ENCODE results near the gene IQSEC1. TPM values are rescaled to one million over a fixed set of nuclear protein-coding genes. Genes with fewer than 3 reads are reported as not detected.

IQSEC1 gene
- total and polyA plus RNA-seq, 2 experiments from 2014 or later = 21.2 to 24.7 TPM

- H3K27ac ChIP-seq = no peak overlapping the region
- DNase-seq (ENCODE audit: low spot score) = no peak
- H2AFZ ChIP-seq = no peak overlapping the region
- no peaks in the 10 kb centered on the region for H3K9me3 ChIP-seq (ENCODE audit: low read depth)
- H3K4me1 ChIP-seq (ENCODE audit: insufficient read depth) = peaks cover 7% of the 10 kb centered on the region
- no peaks in the 10 kb centered on the region for H3K36me3 ChIP-seq (replicated peaks; ENCODE audit: insufficient read depth, low read depth)
- H3K27me3 ChIP-seq = no peaks in the 10 kb centered on the region
- no peaks in the 10 kb centered on the region for H3K79me2 ChIP-seq
- no peak overlapping the region for H3K4me2 ChIP-seq
- no peaks in the 10 kb centered on the region for H4K20me1 ChIP-seq (ENCODE audit: insufficient read depth, poor library complexity, severe bottlenecking)
- H3K9me2 ChIP-seq (replicated peaks; ENCODE audit: insufficient read depth) = no peaks in the 10 kb centered on the region
- no peak overlapping the region for H3K4me3 ChIP-seq
- TF ChIP-seq CTCF (IDR thresholded peaks at IDR 0.05; ENCODE audit: poor library complexity) = no peak
- no peak for TF ChIP-seq EZH2phosphoT487 (IDR thresholded peaks at IDR 0.05; ENCODE audit: low read depth, severe bottlenecking, unreplicated experiment)
- no peak for TF ChIP-seq EZH2 (IDR thresholded peaks at IDR 0.05; ENCODE audit: borderline replicate concordance)
- 91% methylated on average over 6 of the region's 6 CpGs for WGBS (ENCODE audit: low lambda C conversion rate, missing lambda C conversion rate)
Measured at GRCh38 chr3:13014755-13015285, 58.4 kb downstream of the IQSEC1 start.

GRCh38 chr3:13013994-13014754 lies 59.1 kb downstream of the IQSEC1 start:
- no peaks in the 10 kb centered on the region for H4K20me1 ChIP-seq (ENCODE audit: insufficient read depth, poor library complexity, severe bottlenecking)
- no peaks in the 10 kb centered on the region for H3K9me2 ChIP-seq (replicated peaks; ENCODE audit: insufficient read depth)
- no peaks in the 10 kb centered on the region for H3K36me3 ChIP-seq (replicated peaks; ENCODE audit: insufficient read depth, low read depth)
- H3K79me2 ChIP-seq = no peaks in the 10 kb centered on the region
- no peaks in the 10 kb centered on the region for H3K9me3 ChIP-seq (ENCODE audit: low read depth)
- no peak for DNase-seq (ENCODE audit: low spot score)
- H3K4me1 ChIP-seq (ENCODE audit: insufficient read depth) = peaks cover under 1% of the 10 kb centered on the region
- TF ChIP-seq EZH2phosphoT487 (IDR thresholded peaks at IDR 0.05; ENCODE audit: low read depth, severe bottlenecking, unreplicated experiment) = no peak
- TF ChIP-seq EZH2 (IDR thresholded peaks at IDR 0.05; ENCODE audit: borderline replicate concordance) = no peak
- no peak for TF ChIP-seq CTCF (IDR thresholded peaks at IDR 0.05; ENCODE audit: poor library complexity)
- H2AFZ ChIP-seq = no peak overlapping the region
- no peak overlapping the region for H3K4me2 ChIP-seq
- H3K27me3 ChIP-seq = no peaks in the 10 kb centered on the region
- WGBS (ENCODE audit: low lambda C conversion rate, missing lambda C conversion rate) = 87% methylated on average over 7 of the region's 7 CpGs
- no peak overlapping the region for H3K4me3 ChIP-seq
- H3K27ac ChIP-seq = no peak overlapping the region

- Histone ChIP-seq H3K27me3 (no peaks in the 10 kb centered on the region), H3K27ac (no peak overlapping the region), H3K4me3 (no peak overlapping the region), H3K4me2 (no peak overlapping the region), H4K20me1 (ENCODE audit: insufficient read depth, poor library complexity, severe bottlenecking) (no peaks in the 10 kb centered on the region), H3K9me3 (ENCODE audit: low read depth) (no peaks in the 10 kb centered on the region), H3K4me1 (ENCODE audit: insufficient read depth) (no peaks in the 10 kb centered on the region), H2AFZ (no peak overlapping the region), H3K36me3 (replicated peaks; ENCODE audit: insufficient read depth, low read depth) (no peaks in the 10 kb centered on the region), H3K79me2 (no peaks in the 10 kb centered on the region), H3K9me2 (replicated peaks; ENCODE audit: insufficient read depth) (no peaks in the 10 kb centered on the region)
- DNase-seq (ENCODE audit: low spot score) = no peak
- 97% methylated on average over 3 of the region's 3 CpGs for WGBS (ENCODE audit: low lambda C conversion rate, missing lambda C conversion rate)
- TF ChIP-seq EZH2phosphoT487 (IDR thresholded peaks at IDR 0.05; ENCODE audit: low read depth, severe bottlenecking, unreplicated experiment) = no peak
- TF ChIP-seq EZH2 (IDR thresholded peaks at IDR 0.05; ENCODE audit: borderline replicate concordance) = no peak
- TF ChIP-seq CTCF (IDR thresholded peaks at IDR 0.05; ENCODE audit: poor library complexity) = no peak
Measured at GRCh38 chr3:13013566-13013965, 59.7 kb downstream of the IQSEC1 start.

All from hepatocyte (in vitro differentiated cells).